Measurements from ENCODE around the gene P2RX1.

P2RX1 gene

DNA sequence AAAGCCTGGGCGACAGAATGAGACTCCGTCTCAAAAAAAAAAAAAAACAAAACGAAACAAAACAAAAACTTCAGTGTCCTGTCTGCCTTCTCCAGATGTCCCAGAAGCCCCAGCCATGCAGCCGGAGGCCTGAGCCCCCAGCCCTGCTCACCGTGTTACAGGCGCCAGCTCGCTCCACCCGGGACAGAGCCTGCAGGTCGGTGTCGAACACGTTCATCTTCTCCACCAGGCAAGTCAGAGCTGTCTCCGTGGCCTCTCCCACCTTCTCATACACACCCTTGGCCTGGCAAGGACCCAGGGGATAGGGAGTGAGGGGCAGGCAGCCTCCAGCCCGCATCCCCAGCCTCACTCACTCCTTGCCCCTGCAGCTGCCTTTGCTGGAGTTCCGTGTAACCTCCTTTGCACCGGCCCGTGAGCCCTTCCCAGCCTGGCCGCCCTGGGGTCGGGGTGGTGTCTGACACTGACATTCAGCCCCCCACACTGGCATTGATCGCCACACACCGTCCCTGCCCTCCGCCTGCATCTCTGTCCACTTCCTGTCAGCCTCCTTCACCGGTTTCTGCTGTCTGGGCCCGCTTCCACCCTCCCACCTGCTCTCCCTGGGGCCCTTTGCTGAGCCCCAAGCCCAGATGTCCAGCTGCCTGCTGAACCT, 27.1 kb upstream of the P2RX1 start:
- TF ChIP-seq, protein P1, sequence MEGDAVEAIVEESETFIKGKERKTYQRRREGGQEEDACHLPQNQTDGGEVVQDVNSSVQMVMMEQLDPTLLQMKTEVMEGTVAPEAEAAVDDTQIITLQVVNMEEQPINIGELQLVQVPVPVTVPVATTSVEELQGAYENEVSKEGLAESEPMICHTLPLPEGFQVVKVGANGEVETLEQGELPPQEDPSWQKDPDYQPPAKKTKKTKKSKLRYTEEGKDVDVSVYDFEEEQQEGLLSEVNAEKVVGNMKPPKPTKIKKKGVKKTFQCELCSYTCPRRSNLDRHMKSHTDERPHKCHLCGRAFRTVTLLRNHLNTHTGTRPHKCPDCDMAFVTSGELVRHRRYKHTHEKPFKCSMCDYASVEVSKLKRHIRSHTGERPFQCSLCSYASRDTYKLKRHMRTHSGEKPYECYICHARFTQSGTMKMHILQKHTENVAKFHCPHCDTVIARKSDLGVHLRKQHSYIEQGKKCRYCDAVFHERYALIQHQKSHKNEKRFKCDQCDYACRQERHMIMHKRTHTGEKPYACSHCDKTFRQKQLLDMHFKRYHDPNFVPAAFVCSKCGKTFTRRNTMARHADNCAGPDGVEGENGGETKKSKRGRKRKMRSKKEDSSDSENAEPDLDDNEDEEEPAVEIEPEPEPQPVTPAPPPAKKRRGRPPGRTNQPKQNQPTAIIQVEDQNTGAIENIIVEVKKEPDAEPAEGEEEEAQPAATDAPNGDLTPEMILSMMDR (conservative IDR thresholded peaks at IDR 0.05; ENCODE audit: low read length) = no peak
- H3K4me3 ChIP-seq (ENCODE audit: low read length) = no peak overlapping the region
- no peak for DNase-seq (ENCODE audit: low read depth)

DNA sequence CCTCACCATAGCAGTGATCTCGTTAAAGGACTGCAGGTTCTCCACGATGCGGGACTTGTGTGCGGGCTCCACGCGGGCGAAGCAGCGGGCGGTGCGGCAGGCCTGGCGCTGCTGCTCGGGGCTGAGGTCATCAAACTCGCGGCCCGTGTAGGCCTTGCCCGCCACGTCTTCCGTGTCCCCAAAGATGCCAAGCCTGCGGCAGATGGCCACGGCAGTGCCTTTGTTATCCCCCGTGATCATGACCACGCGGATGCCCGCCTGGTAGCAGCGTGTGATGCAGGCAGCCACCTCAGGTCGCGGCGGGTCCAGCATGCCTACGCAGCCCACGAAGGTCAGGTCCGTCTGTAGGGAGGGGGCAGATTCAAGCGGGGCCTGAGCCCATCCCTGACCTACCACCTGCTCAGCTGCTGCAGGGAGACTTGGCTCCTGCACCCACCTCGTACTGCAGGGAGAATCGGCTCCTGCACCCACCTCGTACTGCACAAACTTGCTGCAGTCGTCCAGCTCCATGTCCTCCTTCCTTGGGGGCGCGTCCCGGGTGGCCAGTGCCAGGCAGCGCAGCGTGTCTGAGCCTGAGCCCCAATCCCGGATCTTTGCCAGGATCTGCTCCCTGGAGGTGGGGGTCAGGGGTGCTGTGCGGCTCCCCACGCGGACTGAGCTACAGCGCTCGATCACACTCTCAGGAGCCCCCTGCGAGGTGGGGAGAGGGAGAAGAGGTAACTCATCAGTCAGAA, 24.9 kb upstream of the P2RX1 start:
- TF ChIP-seq, protein P1 (conservative IDR thresholded peaks at IDR 0.05; ENCODE audit: low read length) = no peak
- DNase-seq (ENCODE audit: low read depth) = no peak
- no peak overlapping the region for H3K4me3 ChIP-seq (ENCODE audit: low read length)

DNA sequence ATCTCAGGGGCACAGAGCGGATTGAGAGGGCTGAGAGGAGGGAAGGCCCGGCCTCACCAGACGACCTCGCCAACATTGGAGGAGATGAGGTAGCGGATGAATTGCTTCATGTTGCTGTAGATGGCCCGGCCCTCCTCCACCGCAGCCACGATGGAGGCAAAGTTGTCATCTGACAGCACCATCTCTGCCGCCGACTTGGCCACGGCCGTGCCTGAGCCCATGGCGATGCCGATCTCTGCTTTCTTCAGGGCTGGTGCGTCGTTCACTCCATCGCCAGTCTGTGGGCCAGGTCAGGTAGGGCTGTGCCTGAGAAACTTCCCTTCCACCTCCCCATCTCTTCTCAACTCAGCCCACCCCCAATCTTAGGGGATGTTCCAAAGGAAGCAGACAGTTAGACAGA, 21.1 kb upstream of the P2RX1 start:
- TF ChIP-seq, protein P1 (conservative IDR thresholded peaks at IDR 0.05; ENCODE audit: low read length) = no peak
- H3K4me3 ChIP-seq (ENCODE audit: low read length) = no peak overlapping the region
- DNase-seq (ENCODE audit: low read depth) = no peak

DNA sequence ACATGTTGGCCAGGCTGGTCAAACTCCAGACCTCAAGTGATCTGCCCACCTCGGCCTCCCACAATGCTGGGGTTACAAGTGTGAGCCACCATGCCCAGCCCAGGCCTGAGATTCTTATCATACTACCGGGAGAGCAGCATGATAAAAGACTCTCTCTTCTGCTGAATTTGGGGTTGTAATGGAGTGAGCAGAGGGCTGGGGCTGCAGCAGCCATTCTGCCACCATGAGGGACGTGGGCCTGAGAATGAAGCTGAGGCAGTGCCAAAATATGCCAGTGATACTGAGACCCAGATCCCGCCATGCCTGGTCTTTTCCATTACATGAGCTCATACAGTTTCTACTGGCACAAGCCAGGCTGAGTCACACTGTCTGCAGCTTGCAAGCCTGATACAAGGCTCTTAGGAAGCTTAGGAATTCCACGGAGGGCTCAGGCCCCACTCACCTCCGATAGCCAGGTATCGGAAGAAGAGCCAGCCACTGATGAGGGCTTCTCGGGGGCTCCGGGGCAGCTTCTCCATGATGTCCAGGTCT, 19.6 kb upstream of the P2RX1 start:
- peak; percentile 15 for DNase-seq (ENCODE audit: low read depth)
- TF ChIP-seq, protein P1 (conservative IDR thresholded peaks at IDR 0.05; ENCODE audit: low read length) = no peak

DNA sequence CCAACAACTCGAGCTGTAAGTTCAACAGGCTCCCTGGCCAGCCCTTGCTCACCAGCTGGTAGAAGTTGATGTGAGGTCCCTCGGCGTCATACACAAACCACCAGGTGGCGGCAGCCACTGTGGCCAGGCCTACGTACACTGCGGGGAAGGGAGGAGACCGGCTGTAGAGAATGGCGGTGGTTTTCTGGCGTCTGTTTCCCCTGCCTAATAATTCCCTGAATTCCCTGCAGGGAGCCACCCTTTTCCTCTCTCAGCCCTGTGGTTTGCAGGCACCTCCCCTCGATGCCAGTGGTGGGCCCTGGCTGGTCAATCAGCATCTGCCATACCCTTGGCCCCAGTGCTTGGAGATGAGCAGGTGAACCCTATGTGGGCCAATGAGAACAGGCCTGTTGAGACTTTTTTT, 18.9 kb upstream of the P2RX1 start:
- peak; percentile 21 for DNase-seq (ENCODE audit: low read depth)
- TF ChIP-seq, protein P1 (conservative IDR thresholded peaks at IDR 0.05; ENCODE audit: low read length) = peak; percentile 33
- H3K4me3 ChIP-seq (ENCODE audit: low read length) = no peak overlapping the region

More for the DNA sequence above, 19.6 kb upstream of the P2RX1 start:
- H3K4me3 ChIP-seq (ENCODE audit: low read length) = no peak overlapping the region

DNA sequence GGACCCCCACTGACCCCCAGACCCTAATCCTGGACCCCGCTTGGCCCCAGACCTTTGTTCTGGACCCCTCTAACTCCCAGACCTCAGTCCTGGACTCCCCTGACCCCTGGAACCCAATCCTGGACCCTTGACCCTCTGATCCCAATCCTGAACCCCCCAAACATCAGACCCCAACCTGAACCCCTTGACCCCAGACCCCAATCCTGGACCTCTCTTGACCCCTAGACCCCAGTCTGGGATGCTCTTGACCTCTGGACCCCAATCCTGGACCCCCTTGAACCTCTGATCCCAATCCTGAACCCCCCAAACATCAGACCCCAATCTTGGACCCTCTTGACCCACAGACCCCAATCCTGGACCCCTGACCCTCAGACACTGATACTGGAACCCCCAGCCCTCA, 13.5 kb upstream of the P2RX1 start:
- TF ChIP-seq, protein P1 (conservative IDR thresholded peaks at IDR 0.05; ENCODE audit: low read length) = no peak
- no peak for DNase-seq (ENCODE audit: low read depth)
- H3K4me3 ChIP-seq (ENCODE audit: low read length) = no peak overlapping the region

DNA sequence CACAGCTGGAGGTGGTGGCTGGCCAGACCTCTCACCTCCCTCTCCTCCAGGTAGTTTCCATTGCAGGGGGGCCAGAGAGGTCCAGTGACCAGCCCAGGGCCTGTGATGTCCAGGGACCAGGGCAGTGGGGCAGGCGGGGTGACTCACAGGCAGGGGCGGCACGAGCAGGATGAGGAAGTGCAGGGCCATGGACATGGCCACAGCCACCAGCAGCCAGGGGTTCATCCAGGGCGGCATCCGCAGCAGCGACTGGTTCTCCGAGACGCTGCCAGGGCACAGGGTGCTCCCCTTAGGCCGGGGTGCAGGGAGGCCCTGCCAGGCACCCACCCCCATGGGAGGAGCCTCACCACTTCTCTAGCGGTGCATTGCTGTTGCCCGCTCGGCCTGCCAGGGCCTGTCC, 12.9 kb upstream of the P2RX1 start:
- no peak overlapping the region for H3K4me3 ChIP-seq (ENCODE audit: low read length)
- TF ChIP-seq, protein P1 (conservative IDR thresholded peaks at IDR 0.05; ENCODE audit: low read length) = no peak
- DNase-seq (ENCODE audit: low read depth) = no peak

Measured in AG10803 (cell line).